ENCODE data around the gene NOLC1.

The NOLC1 gene

DNA sequence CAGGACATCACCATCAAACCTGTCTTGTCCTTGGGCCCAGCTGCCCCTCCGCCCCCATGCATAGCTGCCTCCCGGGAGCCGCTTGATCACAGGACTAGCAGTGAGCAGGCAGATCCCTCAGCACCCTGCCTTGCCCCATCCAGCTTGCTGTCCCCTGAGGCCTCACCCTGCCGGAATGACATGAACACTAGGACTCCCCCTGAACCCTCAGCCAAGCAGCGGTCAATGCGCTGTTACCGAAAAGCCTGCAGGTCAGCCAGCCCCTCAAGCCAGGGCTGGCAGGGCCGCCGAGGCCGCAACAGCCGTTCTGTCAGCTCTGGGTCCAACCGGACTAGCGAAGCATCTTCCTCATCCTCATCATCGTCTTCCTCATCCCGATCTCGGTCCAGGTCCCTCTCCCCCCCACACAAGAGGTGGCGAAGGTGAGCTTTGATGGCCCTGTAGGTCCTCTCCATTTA, 5.2 kb upstream of the NOLC1 start:
- Histone ChIP-seq H3K4me1 (ENCODE audit: insufficient read depth, poor library complexity, severe bottlenecking) (peaks cover 12% of the 10 kb centered on the region), H3K36me3 (ENCODE audit: low read depth) (peaks cover 82% of the 10 kb centered on the region), H3K4me3 (ENCODE audit: severe bottlenecking) (no peak overlapping the region), H3K9me3 (ENCODE audit: severe bottlenecking) (no peaks in the 10 kb centered on the region), H3K27me3 (ENCODE audit: insufficient read depth, poor library complexity, severe bottlenecking) (no peaks in the 10 kb centered on the region), H3K27ac (ENCODE audit: poor library complexity, severe bottlenecking) (no peak overlapping the region)
- ATAC-seq (ENCODE audit: low read depth) (no peak), DNase-seq (ENCODE audit: low spot score) (no peak)
- TF ChIP-seq, protein P1, sequence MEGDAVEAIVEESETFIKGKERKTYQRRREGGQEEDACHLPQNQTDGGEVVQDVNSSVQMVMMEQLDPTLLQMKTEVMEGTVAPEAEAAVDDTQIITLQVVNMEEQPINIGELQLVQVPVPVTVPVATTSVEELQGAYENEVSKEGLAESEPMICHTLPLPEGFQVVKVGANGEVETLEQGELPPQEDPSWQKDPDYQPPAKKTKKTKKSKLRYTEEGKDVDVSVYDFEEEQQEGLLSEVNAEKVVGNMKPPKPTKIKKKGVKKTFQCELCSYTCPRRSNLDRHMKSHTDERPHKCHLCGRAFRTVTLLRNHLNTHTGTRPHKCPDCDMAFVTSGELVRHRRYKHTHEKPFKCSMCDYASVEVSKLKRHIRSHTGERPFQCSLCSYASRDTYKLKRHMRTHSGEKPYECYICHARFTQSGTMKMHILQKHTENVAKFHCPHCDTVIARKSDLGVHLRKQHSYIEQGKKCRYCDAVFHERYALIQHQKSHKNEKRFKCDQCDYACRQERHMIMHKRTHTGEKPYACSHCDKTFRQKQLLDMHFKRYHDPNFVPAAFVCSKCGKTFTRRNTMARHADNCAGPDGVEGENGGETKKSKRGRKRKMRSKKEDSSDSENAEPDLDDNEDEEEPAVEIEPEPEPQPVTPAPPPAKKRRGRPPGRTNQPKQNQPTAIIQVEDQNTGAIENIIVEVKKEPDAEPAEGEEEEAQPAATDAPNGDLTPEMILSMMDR (IDR thresholded peaks at IDR 0.05; ENCODE audit: poor library complexity, severe bottlenecking) = no peak

DNA sequence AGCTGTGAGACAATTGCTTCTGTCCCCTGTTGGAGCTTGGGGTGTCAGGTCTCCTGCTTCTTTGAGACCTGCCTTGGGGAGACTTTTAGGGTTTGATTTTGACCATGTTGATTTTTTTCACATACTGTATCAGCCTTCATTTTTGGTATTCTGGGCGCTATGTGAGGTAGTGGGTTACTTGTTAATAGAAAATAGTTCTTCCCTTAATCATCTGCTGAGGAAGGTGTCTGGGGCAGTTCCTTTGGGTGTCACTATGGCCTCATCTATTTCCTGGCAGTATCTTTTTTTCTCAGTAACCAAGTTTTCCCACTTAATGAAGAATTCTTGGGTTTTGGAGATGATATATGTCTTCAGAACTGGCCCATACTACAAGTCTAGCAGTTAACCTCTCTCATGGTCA, 4.6 kb upstream of the NOLC1 start:
- Histone ChIP-seq H3K36me3 (ENCODE audit: low read depth) (peaks cover 77% of the 10 kb centered on the region), H3K4me1 (ENCODE audit: insufficient read depth, poor library complexity, severe bottlenecking) (peaks cover 12% of the 10 kb centered on the region), H3K9me3 (ENCODE audit: severe bottlenecking) (no peaks in the 10 kb centered on the region), H3K4me3 (ENCODE audit: severe bottlenecking) (no peak overlapping the region), H3K27ac (ENCODE audit: poor library complexity, severe bottlenecking) (no peak overlapping the region), H3K27me3 (ENCODE audit: insufficient read depth, poor library complexity, severe bottlenecking) (no peaks in the 10 kb centered on the region)
- ATAC-seq (ENCODE audit: low read depth) = no peak
- TF ChIP-seq, protein P1 (IDR thresholded peaks at IDR 0.05; ENCODE audit: poor library complexity, severe bottlenecking) = no peak
- no peak for DNase-seq (ENCODE audit: low spot score)

DNA sequence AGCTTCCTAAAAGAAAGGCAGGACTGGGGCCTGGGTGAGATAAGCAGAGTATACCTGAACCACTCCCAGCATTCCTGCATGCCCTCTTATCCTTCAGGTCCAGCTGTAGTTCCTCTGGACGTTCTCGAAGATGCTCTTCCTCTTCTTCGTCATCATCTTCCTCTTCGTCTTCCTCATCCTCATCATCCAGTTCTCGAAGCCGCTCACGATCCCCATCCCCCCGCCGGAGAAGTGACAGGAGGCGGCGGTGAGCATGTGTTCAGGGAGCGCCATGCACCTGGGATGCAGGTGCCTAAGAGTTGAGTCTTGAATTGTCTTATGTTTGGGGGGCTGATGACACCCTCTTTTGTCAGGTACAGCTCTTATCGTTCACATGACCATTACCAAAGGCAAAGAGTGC, 3.9 kb upstream of the NOLC1 start:
- Histone ChIP-seq H3K27me3 (ENCODE audit: insufficient read depth, poor library complexity, severe bottlenecking) (no peaks in the 10 kb centered on the region), H3K36me3 (ENCODE audit: low read depth) (peaks cover 73% of the 10 kb centered on the region)
- ATAC-seq (ENCODE audit: low read depth) = no peak

DNA sequence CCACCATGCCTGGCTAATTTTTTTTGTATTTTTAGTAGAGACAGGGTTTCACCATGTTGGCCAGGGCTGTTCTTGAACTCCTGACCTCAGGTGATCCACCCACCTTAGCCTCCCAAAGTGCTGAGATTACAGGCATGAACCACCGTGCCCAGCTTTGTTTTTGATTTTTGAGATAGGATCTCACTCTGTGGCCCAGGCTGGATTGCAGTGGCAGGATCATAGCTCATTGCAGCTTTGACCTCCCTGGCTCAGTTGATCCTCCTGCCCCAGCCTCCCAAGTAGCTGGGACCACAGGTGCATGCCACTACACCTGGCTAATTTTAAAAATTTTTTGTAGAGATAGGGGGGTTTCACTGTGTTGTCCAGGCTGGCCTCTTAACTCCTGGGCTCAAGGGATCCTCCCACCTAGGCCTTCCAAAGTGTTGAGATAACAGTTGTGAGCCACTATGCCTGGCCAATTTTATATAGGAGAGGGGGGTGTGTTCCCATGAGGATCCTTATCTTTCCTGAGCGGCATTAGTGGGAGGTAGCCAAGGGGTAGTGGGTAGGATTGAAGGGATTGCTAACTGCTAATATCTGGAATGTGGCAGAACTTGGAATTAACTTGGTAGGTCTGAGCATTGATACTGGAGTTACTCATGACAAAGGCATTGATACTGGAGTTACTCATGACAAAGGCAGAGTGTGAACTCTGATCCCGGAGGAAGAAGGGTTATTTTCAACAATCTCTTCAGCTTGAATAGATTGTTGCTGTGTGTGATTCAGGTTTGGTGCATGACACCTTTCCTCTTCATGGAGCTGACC, 1.0 kb upstream of the NOLC1 start:
- TF ChIP-seq, protein P1 (IDR thresholded peaks at IDR 0.05; ENCODE audit: poor library complexity, severe bottlenecking) = no peak
- peaks cover 12% of the 10 kb centered on the region for H3K4me1 ChIP-seq (ENCODE audit: insufficient read depth, poor library complexity, severe bottlenecking)
- H3K27ac ChIP-seq (ENCODE audit: poor library complexity, severe bottlenecking) = peak overlapping the region; percentile 91
- peak; percentile 62 for ATAC-seq (ENCODE audit: low read depth)
- H3K27me3 ChIP-seq (ENCODE audit: insufficient read depth, poor library complexity, severe bottlenecking) = no peaks in the 10 kb centered on the region
- H3K36me3 ChIP-seq (ENCODE audit: low read depth) = peaks cover 75% of the 10 kb centered on the region
- H3K9me3 ChIP-seq (ENCODE audit: severe bottlenecking) = no peaks in the 10 kb centered on the region
- H3K4me3 ChIP-seq (ENCODE audit: severe bottlenecking) = peak overlapping the region; percentile 3
- no peak for DNase-seq (ENCODE audit: low spot score)

More for the DNA sequence above, 3.9 kb upstream of the NOLC1 start:
- H3K27ac ChIP-seq (ENCODE audit: poor library complexity, severe bottlenecking) = no peak overlapping the region
- DNase-seq (ENCODE audit: low spot score) = no peak
- TF ChIP-seq, protein P1 (IDR thresholded peaks at IDR 0.05; ENCODE audit: poor library complexity, severe bottlenecking) = no peak
- H3K4me1 ChIP-seq (ENCODE audit: insufficient read depth, poor library complexity, severe bottlenecking) = peaks cover 12% of the 10 kb centered on the region
- H3K4me3 ChIP-seq (ENCODE audit: severe bottlenecking) = no peak overlapping the region
- no peaks in the 10 kb centered on the region for H3K9me3 ChIP-seq (ENCODE audit: severe bottlenecking)

- ATAC-seq (ENCODE audit: low read depth) = peak; percentile 4; the same call in 2 of the 3 replicates
- H3K27ac ChIP-seq (ENCODE audit: poor library complexity, severe bottlenecking) = peak overlapping the region; percentile 91
These were observed 329 bp downstream of the NOLC1 start for GRCh38 chr10:102152545-102152890.

More at GRCh38 chr10:102152545-102152890, 329 bp downstream of the NOLC1 start:
- DNase-seq (ENCODE audit: low spot score) = no peak
- TF ChIP-seq, protein P1 (IDR thresholded peaks at IDR 0.05; ENCODE audit: poor library complexity, severe bottlenecking) = no peak
- peak overlapping the region; percentile 69 for H3K4me3 ChIP-seq (ENCODE audit: severe bottlenecking)
- H3K36me3 ChIP-seq (ENCODE audit: low read depth) = peaks cover 75% of the 10 kb centered on the region
- H3K27me3 ChIP-seq (ENCODE audit: insufficient read depth, poor library complexity, severe bottlenecking) = no peaks in the 10 kb centered on the region
- no peaks in the 10 kb centered on the region for H3K9me3 ChIP-seq (ENCODE audit: severe bottlenecking)
- peaks cover 12% of the 10 kb centered on the region for H3K4me1 ChIP-seq (ENCODE audit: insufficient read depth, poor library complexity, severe bottlenecking)

Measured in RWPE2 (cell line).